Chondrocyte (in vitro differentiated cells): ENCODE results near the gene WFDC12. TPM values are rescaled to one million over a fixed set of nuclear protein-coding genes. Genes with fewer than 3 reads are reported as not detected.

Experiments
- DNase-seq: peaks from one replicate; pipeline ENCODE4 v3.0.0; 2021; ENCODE audit warnings: mixed read lengths, low spot score
- H3K27ac Mint-ChIP-seq: one replicate; pipeline ENCODE4 v1.8.0; 2021; ENCODE audit warnings: mild to moderate bottlenecking, moderate library complexity, mixed read lengths; ENCODE audit not compliant: unreplicated experiment
- H3K27me3 Mint-ChIP-seq: 2 replicates; pipeline ENCODE4 v1.8.0; 2021; ENCODE audit warnings: low read depth, mixed read lengths
- H3K36me3 Mint-ChIP-seq: 2 replicates; pipeline ENCODE4 v1.8.0; 2021; ENCODE audit warnings: low read depth, mixed read lengths
- H3K4me1 Mint-ChIP-seq: 2 replicates; pipeline ENCODE4 v1.8.0; 2021; ENCODE audit warnings: low read depth, mild to moderate bottlenecking, mixed read lengths
- H3K4me3 Mint-ChIP-seq: one replicate; pipeline ENCODE4 v1.8.0; 2021; ENCODE audit warnings: mild to moderate bottlenecking, moderate library complexity, mixed read lengths; ENCODE audit not compliant: unreplicated experiment
- H3K9me3 Mint-ChIP-seq: 2 replicates; pipeline ENCODE4 v1.8.0; 2021; ENCODE audit warnings: low read depth, mixed read lengths
- total RNA-seq: library from RNA; stranded (reverse); gene quantifications from 3 replicates; pipeline ENCODE4 v1.2.1, GENCODE V29; 2021
- TF ChIP-seq, protein P1 (sequence below): fragments of 200-600 bp; sonication (generic); IDR thresholded peaks from 2 replicates; pipeline ENCODE4 v1.5.0; 2021; ENCODE audit warnings: antibody characterized with exemption, mild to moderate bottlenecking, moderate library complexity

Gene WFDC12
- total RNA-seq, 1 donor from 2014 or later: not detected

DNA sequence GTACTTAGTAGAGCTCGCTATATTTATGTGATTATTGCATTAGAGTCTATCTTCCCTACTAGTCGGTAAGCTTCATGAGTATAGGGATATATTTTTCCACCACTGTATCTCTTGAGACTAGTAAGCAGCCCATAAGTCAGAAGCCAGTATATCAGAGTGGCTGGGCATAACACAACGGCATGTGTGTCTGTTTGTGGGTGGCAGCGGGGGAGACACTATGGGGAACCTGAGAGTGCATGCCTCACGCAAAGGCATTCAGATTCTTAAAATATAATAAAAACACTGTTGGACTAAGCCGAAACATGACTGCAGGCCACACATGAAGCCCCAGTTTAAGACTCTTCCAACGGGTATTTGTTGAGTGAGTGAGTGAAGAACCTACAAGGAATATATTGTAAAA, 31.4 kb downstream of the WFDC12 start:
- Mint-ChIP-seq H3K4me3 (no peak overlapping the region), H3K9me3 (no peaks in the 10 kb centered on the region), H3K4me1 (peaks cover 38% of the 10 kb centered on the region), H3K27ac (no peak overlapping the region), H3K27me3 (peaks cover 4% of the 10 kb centered on the region), H3K36me3 (peaks cover 1% of the 10 kb centered on the region)
- DNase-seq: no peak
- TF ChIP-seq, protein P1, sequence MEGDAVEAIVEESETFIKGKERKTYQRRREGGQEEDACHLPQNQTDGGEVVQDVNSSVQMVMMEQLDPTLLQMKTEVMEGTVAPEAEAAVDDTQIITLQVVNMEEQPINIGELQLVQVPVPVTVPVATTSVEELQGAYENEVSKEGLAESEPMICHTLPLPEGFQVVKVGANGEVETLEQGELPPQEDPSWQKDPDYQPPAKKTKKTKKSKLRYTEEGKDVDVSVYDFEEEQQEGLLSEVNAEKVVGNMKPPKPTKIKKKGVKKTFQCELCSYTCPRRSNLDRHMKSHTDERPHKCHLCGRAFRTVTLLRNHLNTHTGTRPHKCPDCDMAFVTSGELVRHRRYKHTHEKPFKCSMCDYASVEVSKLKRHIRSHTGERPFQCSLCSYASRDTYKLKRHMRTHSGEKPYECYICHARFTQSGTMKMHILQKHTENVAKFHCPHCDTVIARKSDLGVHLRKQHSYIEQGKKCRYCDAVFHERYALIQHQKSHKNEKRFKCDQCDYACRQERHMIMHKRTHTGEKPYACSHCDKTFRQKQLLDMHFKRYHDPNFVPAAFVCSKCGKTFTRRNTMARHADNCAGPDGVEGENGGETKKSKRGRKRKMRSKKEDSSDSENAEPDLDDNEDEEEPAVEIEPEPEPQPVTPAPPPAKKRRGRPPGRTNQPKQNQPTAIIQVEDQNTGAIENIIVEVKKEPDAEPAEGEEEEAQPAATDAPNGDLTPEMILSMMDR: no peak

DNA sequence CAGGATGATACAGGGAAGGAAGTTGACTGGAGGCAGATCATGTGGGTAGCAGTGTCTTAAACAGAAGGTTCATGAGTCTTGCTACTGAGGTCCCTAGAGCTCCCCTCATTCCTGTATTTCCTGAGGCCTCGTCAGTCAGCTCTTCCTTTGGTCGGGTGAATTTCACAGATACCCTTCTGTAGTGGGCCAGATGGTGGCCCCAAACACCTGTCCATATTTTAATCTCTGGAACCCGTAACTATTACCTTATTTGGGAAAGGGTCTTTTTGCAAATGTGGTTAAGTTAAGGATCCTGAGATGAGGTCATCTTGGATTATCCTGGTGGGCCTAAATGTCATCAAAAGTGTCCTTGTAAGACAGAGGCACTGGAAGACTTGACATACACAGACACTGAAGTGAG, 32.9 kb downstream of the WFDC12 start:
- TF ChIP-seq, protein P1: no peak
- no peaks in the 10 kb centered on the region for H3K36me3 Mint-ChIP-seq
- H3K9me3 Mint-ChIP-seq: no peaks in the 10 kb centered on the region
- DNase-seq: no peak
- H3K4me1 Mint-ChIP-seq: peaks cover 47% of the 10 kb centered on the region
- H3K27ac Mint-ChIP-seq: no peak overlapping the region
- no peak overlapping the region for H3K4me3 Mint-ChIP-seq
- H3K27me3 Mint-ChIP-seq: no peaks in the 10 kb centered on the region

DNA sequence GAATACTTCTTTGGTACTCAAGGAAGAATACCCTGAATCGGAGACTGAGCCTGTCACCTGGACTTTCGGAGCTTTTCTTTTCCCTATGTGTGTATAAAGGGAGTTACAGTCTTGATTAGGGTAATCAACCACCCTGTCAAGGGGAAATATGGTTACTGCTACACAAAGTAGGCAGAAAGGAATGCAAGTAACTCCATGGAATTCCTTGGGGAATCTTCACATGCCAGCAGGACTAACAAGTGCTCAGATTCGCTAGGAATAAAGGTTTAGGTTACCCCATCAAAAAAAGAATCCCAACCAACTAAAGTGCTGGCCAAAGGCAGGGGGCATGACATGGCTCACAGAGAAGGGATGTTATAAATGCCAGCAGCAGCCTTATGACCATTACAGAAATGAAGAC, 33.8 kb downstream of the WFDC12 start:
- H3K4me3 Mint-ChIP-seq: no peak overlapping the region
- H3K4me1 Mint-ChIP-seq: peaks cover 42% of the 10 kb centered on the region
- TF ChIP-seq, protein P1: no peak
- H3K9me3 Mint-ChIP-seq: no peaks in the 10 kb centered on the region
- no peaks in the 10 kb centered on the region for H3K36me3 Mint-ChIP-seq
- DNase-seq: no peak
- H3K27ac Mint-ChIP-seq: peak overlapping the region; percentile 42
- H3K27me3 Mint-ChIP-seq: no peaks in the 10 kb centered on the region

DNA sequence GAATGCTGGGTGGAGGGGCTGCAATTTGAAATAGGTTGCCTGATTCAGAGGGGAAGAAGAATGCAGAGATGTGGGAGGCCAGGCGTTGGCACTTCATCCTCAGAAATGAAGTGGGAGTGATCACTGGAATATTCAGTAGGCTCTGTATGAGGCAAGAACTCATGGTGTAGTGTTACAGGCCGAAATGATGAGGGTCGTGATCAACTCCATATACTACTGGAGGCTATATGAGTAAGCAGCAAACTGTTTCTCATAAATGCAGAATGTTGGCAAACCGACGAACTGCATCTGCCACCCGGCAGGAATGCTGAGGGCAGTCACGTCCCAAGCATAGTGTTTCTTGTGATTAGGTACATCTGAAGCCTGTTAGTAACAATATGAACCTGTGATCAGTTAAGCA, 36.0 kb downstream of the WFDC12 start:
- H3K36me3 Mint-ChIP-seq: peaks cover 4% of the 10 kb centered on the region

DNA sequence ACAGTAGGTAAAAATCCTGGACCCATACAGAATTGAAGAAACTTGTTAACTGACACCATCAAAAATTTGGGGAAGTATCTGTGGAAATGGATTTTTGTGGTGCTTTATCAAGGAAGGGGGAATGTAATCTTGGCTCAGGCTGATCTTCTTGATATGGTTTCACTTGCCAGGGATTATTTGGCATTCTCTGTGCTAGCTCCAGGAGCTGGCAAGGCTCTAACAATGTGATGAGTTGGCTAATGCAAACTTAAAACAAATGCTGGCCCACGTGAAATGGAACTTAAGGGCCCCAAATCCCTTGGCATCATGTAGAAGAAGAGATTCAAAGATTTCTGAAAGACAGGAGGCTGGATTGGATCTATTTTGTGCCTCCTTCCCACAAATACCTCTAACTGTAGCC, 36.5 kb downstream of the WFDC12 start:
- DNase-seq: no peak
- Mint-ChIP-seq H3K36me3 (peaks cover 6% of the 10 kb centered on the region), H3K27me3 (no peaks in the 10 kb centered on the region), H3K27ac (peak overlapping the region; percentile 90), H3K9me3 (peaks cover under 1% of the 10 kb centered on the region), H3K4me3 (no peak overlapping the region), H3K4me1 (peaks cover 37% of the 10 kb centered on the region)
- TF ChIP-seq, protein P1: no peak

More for the DNA sequence above, 36.0 kb downstream of the WFDC12 start:
- peak overlapping the region; percentile 90 for H3K27ac Mint-ChIP-seq
- H3K27me3 Mint-ChIP-seq: no peaks in the 10 kb centered on the region
- H3K4me1 Mint-ChIP-seq: peaks cover 40% of the 10 kb centered on the region
- TF ChIP-seq, protein P1: no peak
- no peak overlapping the region for H3K4me3 Mint-ChIP-seq
- H3K9me3 Mint-ChIP-seq: no peaks in the 10 kb centered on the region
- no peak for DNase-seq
